HG03139 (cell line): ENCODE results near the gene TPP1.

Source experiments
- ATAC-seq: cut with Tn5 transposase; IDR thresholded peaks from one replicate; pipeline ENCODE4 v1.9.1; 2021; ENCODE audit not compliant: unreplicated experiment

The TPP1 gene

DNA sequence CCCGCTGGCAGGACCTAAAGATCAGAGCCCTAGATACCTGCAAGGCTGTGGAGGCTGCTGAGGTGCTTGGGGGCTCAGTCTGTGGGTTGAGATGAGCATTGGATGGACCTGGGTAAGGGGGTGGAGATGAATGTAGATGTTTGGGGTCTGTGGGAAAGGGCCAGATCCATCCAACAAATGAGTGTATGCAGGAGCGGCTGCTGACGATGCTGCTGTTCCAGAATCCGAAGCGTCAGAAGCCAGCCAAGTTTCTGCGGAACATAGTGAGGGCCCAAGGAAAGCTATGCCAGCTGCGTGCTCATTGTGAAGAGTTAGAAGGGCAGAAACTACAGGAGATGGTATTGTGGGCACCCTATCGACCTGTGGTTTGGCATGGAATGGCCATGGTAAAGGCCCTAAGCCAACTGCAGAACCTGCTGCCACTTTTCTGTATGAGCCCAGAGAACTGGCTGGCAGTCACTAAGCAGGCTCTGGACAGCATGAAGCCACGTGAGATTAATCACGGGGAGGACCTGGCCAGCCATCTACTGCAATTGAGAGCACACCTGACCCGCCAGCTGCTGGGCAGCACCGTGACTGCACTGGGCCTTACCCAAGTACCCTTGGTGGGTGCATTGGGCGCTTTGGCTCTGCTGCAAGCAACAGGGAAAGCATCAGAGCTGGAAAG lies 52.4 kb downstream of the TPP1 start:
- ATAC-seq, result no peak

DNA sequence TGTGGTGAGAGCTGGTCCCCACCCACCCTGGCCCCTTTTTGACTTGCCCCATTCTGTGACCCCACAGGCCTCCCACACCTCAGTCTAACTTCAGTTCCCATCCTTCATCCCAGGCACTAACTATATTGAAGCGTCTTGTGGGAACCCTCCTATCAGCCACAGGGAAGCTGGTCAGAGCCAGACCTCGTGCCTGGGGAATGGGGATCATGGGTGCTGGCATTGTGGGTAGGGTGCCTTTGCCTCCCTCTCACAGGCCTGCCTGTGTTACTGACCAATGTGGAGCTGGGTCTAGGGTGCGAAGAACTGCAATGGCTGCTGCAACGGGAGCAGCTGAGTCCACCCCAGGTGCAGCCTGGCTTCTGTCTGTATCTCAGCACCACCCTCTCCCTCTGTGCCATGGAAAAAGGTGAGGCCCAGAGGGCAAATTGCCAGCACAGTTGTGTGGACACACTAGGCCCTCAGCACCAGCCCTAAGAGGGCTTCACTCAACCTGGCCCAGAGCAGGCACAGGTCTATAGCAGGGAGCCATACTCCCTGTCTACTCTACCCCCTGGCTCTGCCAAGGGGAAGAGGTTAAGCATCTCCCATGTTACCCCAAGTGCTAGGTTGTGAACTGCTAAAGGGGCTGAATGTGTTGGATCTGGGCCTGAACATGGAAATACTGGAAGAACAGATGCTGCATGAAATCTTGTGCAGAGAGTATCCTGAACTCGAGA lies 53.1 kb downstream of the TPP1 start:
- no peak for ATAC-seq

DNA sequence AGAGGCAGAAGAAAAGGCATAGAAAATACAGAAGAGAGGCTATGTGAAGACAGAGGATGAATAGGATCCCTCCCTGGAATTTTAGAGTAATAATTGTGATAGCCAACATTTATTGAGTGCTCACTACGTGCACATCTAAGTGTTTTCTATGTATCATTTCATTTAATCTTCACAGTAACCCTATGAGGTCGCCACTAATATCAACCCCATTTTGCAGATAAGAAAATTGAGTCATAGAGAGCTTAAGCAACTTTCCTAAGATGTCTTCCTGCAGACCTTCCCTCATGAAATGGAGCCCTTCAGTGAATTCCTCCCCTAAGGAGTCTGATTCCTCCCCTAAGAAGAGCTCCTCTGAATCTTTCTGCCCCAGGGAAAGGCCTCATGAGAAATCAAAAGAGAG lies 53.9 kb downstream of the TPP1 start:
- no peak for ATAC-seq

DNA sequence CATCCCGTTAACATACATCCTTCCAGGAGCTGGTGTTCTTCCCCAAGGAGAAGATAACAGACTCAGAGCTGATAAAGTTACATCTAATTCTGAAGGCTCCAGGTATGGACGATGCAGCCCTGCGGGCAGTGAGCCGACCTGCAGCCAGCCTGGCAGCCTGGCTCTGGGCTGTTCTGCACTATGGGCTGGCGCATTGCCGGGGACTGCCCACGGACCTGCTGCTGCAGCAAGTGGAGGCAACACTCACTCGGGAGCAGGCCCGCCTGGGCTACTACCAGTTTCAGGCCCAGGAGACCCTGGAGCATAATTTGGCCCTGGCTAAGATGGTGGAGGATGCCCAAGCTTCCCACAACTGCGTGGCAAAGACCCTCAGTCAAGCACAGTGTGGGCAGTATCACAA lies 55.6 kb downstream of the TPP1 start:
- ATAC-seq, result no peak

DNA sequence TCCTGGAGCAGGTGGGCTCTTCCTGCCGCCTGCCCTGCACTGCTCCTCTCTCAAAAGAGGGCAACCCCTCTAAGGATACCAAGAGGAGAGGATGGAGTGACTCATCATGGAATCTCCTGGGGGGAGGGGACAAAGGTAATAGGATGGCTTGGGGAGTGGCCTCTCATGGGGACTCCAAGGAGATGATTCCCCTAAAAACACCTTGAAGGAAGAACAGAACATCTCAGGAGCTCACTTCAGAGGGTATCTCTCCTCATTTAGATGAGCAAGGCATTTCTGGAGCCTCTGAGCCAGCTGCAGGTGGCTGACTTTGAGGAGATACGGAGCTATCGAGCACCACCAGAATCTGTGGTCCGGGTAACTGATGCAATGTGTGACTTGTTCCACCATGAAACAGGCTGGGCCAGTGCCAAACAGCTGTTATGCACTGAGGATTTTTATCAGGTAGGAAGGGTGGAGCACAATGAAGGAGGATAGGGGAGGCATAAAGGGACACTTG lies 56.1 kb downstream of the TPP1 start:
- no peak for ATAC-seq
